HEK293T (cell line): ENCODE results near the gene SLC38A4.

Experiments
- CTCF ChIA-PET: fragments of 350-600 bp; formaldehyde crosslinking; extraction: SDS; loops from one replicate; lab custom pipeline; 2021; ENCODE audit warnings: antibody characterized with exemption, inconsistent platforms; lab: Yijun Ruan, JAX
- POLR2A ChIA-PET: fragments of 350-600 bp; formaldehyde crosslinking; extraction: SDS; loops from one replicate; lab custom pipeline; 2020; ENCODE audit warnings: antibody characterized with exemption, inconsistent platforms; lab: Yijun Ruan, JAX
- DNase-seq: peaks from one replicate; pipeline ENCODE4 v3.0.0; 2012; ENCODE audit warnings: mixed read lengths; ENCODE audit errors: extremely low spot score
- ARNT ChIP-seq: fragments of 450-650 bp; IDR thresholded peaks from 2 replicates; pipeline ENCODE4 v1.6.1; 2017; ENCODE audit warnings: mild to moderate bottlenecking
- BHLHE40 ChIP-seq: fragments of 450-650 bp; IDR thresholded peaks from 2 replicates; pipeline ENCODE4 v1.6.1; 2016; ENCODE audit warnings: mild to moderate bottlenecking, moderate library complexity, borderline replicate concordance
- CTBP1 ChIP-seq: fragments of 450-650 bp; IDR thresholded peaks from 2 replicates; pipeline ENCODE4 v1.6.1; 2016; ENCODE audit warnings: borderline replicate concordance
- ELF4 ChIP-seq: fragments of 450-650 bp; IDR thresholded peaks from 2 replicates; pipeline ENCODE4 v1.6.1; 2017; ENCODE audit warnings: antibody characterized with exemption
- FOXA1 ChIP-seq: fragments of 450-650 bp; IDR thresholded peaks from 2 replicates; pipeline ENCODE4 v1.6.1; 2016; ENCODE audit warnings: mild to moderate bottlenecking
- FOXK2 ChIP-seq: fragments of 450-650 bp; IDR thresholded peaks from 2 replicates; pipeline ENCODE4 v1.6.1; 2016; ENCODE audit warnings: mild to moderate bottlenecking
- FOXM1 ChIP-seq: fragments of 450-650 bp; IDR thresholded peaks from 2 replicates; pipeline ENCODE4 v1.6.1; 2017; ENCODE audit warnings: mild to moderate bottlenecking, borderline replicate concordance
- HDGF ChIP-seq: fragments of 450-650 bp; IDR thresholded peaks from 2 replicates; pipeline ENCODE4 v1.6.1; 2017; ENCODE audit warnings: antibody characterized with exemption, borderline replicate concordance
- L3MBTL2 ChIP-seq: fragments of 450-650 bp; conservative IDR thresholded peaks from 2 replicates; pipeline ENCODE4 v1.6.1; 2016; ENCODE audit warnings: mild to moderate bottlenecking
- LEF1 ChIP-seq: fragments of 450-650 bp; IDR thresholded peaks from 2 replicates; pipeline ENCODE4 v1.6.1; 2017; ENCODE audit warnings: mild to moderate bottlenecking, borderline replicate concordance
- NFRKB ChIP-seq: fragments of 450-650 bp; IDR thresholded peaks from 2 replicates; pipeline ENCODE4 v1.6.1; 2016; ENCODE audit warnings: mild to moderate bottlenecking, moderate library complexity
- SP1 ChIP-seq: fragments of 450-650 bp; IDR thresholded peaks from 2 replicates; pipeline ENCODE4 v1.6.1; 2017
- SUZ12 ChIP-seq: fragments of 450-650 bp; IDR thresholded peaks from 2 replicates; pipeline ENCODE4 v1.6.1; 2016; ENCODE audit warnings: mild to moderate bottlenecking
- TARDBP ChIP-seq: fragments of 450-650 bp; IDR thresholded peaks from 2 replicates; pipeline ENCODE4 v1.6.1; 2016
- ZNF384 ChIP-seq: fragments of 450-650 bp; IDR thresholded peaks from 2 replicates; pipeline ENCODE4 v1.6.1; 2016
- TF ChIP-seq, protein P1 (sequence below): fragments of 450-650 bp; IDR thresholded peaks from 2 replicates; pipeline ENCODE4 v1.6.1; 2016

SLC38A4 gene

DNA sequence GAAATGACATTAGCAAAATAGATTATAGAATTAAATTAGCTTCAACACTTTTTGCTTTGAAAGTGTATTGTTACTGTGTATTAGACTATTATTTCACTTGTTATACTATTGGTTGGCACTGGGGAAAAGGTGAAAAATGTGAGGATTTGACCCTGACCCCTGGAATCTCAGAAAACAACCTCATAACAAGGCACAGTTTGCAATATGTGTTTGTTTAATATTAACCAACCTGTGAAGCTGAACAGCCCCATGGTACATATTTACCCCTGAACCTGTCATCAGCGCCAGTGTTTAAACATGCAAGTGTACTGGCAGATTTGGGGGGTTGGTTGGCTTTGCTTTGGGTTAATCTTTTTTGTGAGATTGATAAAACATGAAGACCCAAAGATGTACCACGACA is 11.7 kb downstream of the SLC38A4 start:
- DNase-seq: no peak
- TF ChIP-seq SP1 (no peak), ZNF384 (no peak), HDGF (no peak), CTBP1 (no peak), ARNT (no peak), FOXA1 (no peak)
- TF ChIP-seq, protein P1, sequence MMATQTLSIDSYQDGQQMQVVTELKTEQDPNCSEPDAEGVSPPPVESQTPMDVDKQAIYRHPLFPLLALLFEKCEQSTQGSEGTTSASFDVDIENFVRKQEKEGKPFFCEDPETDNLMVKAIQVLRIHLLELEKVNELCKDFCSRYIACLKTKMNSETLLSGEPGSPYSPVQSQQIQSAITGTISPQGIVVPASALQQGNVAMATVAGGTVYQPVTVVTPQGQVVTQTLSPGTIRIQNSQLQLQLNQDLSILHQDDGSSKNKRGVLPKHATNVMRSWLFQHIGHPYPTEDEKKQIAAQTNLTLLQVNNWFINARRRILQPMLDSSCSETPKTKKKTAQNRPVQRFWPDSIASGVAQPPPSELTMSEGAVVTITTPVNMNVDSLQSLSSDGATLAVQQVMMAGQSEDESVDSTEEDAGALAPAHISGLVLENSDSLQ: no peak
- ChIA-PET CTCF (no interaction called here), POLR2A (no interaction called here)

DNA sequence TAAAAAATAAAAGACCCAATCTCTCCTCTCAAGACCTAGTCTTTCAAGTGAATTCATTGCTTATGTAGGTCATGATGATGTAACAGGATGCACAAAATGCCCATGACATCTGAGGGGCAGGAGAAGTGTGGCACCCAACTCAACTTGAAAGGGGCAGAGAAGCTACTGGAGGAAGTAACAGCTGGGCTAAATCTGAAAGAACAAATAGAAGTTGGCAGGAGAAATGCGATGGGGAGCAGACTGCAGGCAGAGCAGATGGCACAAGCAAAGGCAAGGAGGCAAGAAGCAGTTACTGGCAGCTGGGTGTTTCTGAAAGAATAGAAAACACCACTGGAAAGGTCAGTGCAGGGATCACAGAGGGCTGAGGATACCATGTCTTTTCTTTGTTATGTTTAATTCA is 14.6 kb downstream of the SLC38A4 start:
- TF ChIP-seq L3MBTL2 (no peak), HDGF (no peak), LEF1 (no peak), ARNT (no peak), NFRKB (no peak), SUZ12 (no peak), FOXK2 (no peak), FOXM1 (no peak), FOXA1 (no peak), CTBP1 (no peak), ZNF384 (no peak), TARDBP (no peak), SP1 (no peak), BHLHE40 (no peak), ELF4 (no peak)
- TF ChIP-seq, protein P1: no peak
- CTCF ChIA-PET: no interaction called here
- POLR2A ChIA-PET: no interaction called here
- DNase-seq: no peak

DNA sequence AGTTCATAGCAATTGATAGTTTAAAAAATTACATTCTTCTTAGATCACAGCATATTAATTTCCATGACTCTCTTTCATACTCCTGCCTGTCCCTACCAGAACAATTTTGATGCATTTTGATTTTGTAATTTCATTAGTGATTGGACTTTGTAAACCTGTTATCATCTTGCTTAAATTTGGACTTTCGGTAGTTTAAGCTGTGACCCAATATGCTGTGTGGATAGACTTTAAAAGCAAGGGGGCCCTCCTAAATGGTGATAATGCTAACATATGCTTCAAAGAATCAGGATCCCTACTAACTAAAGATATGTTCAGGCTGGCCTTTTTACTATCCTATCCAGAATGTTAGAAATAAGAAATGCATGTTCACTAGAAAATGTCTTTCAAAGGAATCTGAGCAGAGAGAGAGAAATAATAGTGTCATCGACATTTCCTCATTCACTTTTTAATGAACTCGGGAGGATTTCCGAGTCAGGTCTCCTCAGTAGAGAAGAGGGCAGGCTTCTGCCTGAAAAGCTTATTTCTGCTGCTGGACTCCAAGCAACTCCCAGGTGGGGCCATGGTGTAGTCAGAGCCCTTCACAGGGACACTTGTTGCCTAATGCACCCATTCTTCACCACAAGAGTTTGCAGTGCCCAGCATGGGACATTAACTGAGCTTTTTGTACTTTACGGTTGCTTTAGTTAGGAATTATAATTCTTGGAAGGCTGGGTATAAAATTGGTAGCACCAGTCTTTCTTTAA is 16.7 kb downstream of the SLC38A4 start:
- ChIA-PET POLR2A (no interaction called here), CTCF (no interaction called here)
- no peak for DNase-seq
- no peak for TF ChIP-seq ELF4
- no peak for TF ChIP-seq NFRKB
- TF ChIP-seq TARDBP: no peak
- TF ChIP-seq HDGF: no peak
- no peak for TF ChIP-seq FOXM1
- TF ChIP-seq, protein P1: no peak
- no peak for TF ChIP-seq CTBP1
- TF ChIP-seq L3MBTL2: no peak
- TF ChIP-seq SUZ12: no peak
- no peak for TF ChIP-seq LEF1
- TF ChIP-seq ARNT: no peak
- no peak for TF ChIP-seq FOXK2
- TF ChIP-seq SP1: no peak
- TF ChIP-seq BHLHE40: no peak
- TF ChIP-seq ZNF384: no peak
- TF ChIP-seq FOXA1: no peak

DNA sequence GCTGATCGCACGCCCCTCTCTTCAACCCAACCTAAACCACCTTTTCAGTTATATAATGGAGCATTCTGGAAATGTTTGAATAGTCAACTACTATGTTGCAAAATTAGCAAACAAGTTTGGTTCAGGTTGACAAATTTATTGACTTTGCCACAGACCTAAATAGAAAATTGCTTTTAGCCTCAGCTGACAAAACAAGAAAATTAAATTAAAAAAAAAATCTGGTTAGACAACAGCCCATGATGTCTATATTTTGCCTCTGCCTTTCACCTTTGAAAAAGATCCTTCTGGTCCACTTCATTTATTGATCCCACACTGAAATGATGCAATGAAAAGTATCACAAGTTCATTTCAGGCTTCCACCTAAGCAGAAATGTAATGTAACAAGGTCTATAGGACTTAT is 17.5 kb downstream of the SLC38A4 start:
- TF ChIP-seq ELF4 (no peak), FOXK2 (no peak), CTBP1 (no peak), SP1 (no peak), NFRKB (no peak), FOXM1 (no peak), LEF1 (no peak), L3MBTL2 (no peak), ZNF384 (no peak), BHLHE40 (no peak), HDGF (no peak), SUZ12 (no peak), TARDBP (no peak), FOXA1 (no peak), ARNT (no peak)
- TF ChIP-seq, protein P1: no peak
- CTCF ChIA-PET: no interaction called here
- POLR2A ChIA-PET: no interaction called here
- DNase-seq: no peak

DNA sequence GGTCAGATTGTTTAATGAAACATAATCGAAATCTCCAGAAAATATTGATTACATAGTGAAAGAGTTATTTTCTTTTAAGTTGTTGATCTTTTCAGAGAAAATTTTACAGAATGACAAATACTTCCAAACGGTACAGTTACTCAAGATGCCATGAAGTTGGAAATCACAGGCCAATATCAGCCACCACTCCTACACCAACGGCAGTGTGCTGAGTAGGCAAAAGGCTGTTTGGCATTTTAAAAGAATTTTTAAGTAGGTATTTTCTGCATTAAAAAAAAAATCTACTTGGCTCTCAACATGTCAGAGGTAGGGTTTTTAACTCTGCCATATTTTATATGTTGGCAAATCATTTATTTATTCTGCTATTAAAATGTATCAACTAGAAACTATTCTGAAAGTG is 21.7 kb downstream of the SLC38A4 start:
- POLR2A ChIA-PET: no interaction called here
- TF ChIP-seq ELF4 (no peak), ZNF384 (no peak), SUZ12 (no peak), HDGF (no peak)
- no peak for DNase-seq
- CTCF ChIA-PET: no interaction called here

DNA sequence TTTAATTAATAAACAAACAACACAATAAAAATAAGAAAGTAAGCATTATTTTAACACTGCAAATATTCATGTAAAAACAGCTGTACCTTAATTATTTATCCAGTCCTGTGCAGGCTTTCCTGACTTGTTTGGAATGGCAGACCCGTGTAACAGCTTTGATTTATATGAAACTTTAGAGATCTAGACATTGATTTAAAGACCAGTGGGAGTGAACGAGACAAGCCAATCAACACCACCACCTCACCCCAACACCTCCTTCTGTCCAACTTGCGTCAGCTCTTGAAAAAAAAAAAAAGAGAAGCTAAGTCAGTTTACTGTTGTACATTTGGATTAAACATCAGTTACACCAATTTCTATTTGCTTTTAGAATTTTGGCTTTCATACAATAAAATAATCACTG is 22.3 kb downstream of the SLC38A4 start:
- ChIA-PET POLR2A (no interaction called here), CTCF (no interaction called here)
- no peak for DNase-seq
- no peak for TF ChIP-seq HDGF
- no peak for TF ChIP-seq SP1
- no peak for TF ChIP-seq FOXA1
- no peak for TF ChIP-seq FOXM1
- TF ChIP-seq ZNF384: no peak
- TF ChIP-seq L3MBTL2: no peak
- no peak for TF ChIP-seq TARDBP
- TF ChIP-seq, protein P1: no peak
